Panc1 (cell line): Measurements from ENCODE around the gene EPHA3.

Experiments used
- CTCF ChIP-seq: fragments of 450-650 bp; IDR thresholded peaks from 2 replicates; pipeline ENCODE4 v1.5.1; 2017; ENCODE audit warnings: mild to moderate bottlenecking
- POLR2AphosphoS5 ChIP-seq: IDR thresholded peaks from 2 replicates; pipeline ENCODE4 v1.6.1; 2012; ENCODE audit warnings: mild to moderate bottlenecking, low read depth, low read length, moderate library complexity

GRCh38 chr3:89455240-89455639 is 347.8 kb downstream of the EPHA3 start:
- TF ChIP-seq POLR2AphosphoS5 (no peak), CTCF (no peak)
